Psoas muscle (tissue), 8 donors: ENCODE data around the gene TNFRSF25. TPM values are rescaled to one million over a fixed set of nuclear protein-coding genes. Genes with fewer than 3 reads are reported as not detected.
A peak's percentile ranks its signal among the peaks of the same experiment; 100 is the strongest.

Experiments used
- ATAC-seq, 4 donors: fragments of 200-7000 bp; cut with Tn5 transposase; one replicate each; pipeline ENCODE4 v1.9.1; 2020; ENCODE audit warnings: moderate library complexity in 3 of 4, mild to moderate bottlenecking in 2 of 4
- DNase-seq, 2 donors: peaks; one replicate each; pipeline ENCODE4 v3.0.0-alpha.2; 2020
- H3K27ac ChIP-seq: fragments of 200-600 bp; one replicate; pipeline ENCODE4 v1.8.0; 2022
- H3K27me3 ChIP-seq, 3 donors: fragments of 200-600 bp in 1 of 3; one replicate each; pipeline versions ENCODE4 v1.6.1 to v1.8.0; 2013 to 2022; ENCODE audit warnings: low read length in 2 of 3, mild to moderate bottlenecking in 2 of 3, moderate library complexity in 1 of 3; ENCODE audit not compliant: insufficient read depth in 3 of 3
- H3K36me3 ChIP-seq, 2 donors: fragments of 200-600 bp in 1 of 2; one replicate each; pipeline versions ENCODE4 v1.6.1 to v1.8.0; 2013 to 2022; ENCODE audit warnings: low read depth in 1 of 2, mild to moderate bottlenecking in 1 of 2, moderate library complexity in 1 of 2; ENCODE audit not compliant: insufficient read depth in 1 of 2
- H3K4me1 ChIP-seq: fragments of 200-600 bp; one replicate; pipeline ENCODE4 v1.8.0; 2022
- H3K4me3 ChIP-seq: fragments of 200-600 bp; one replicate; pipeline ENCODE4 v1.8.0; 2022; ENCODE audit warnings: mild to moderate bottlenecking
- H3K9me3 ChIP-seq: fragments of 200-600 bp; one replicate; pipeline ENCODE4 v1.8.0; 2022
- CTCF ChIP-seq: fragments of 200-600 bp; IDR thresholded peaks from one replicate; pipeline ENCODE4 v1.8.0; 2022; ENCODE audit warnings: antibody characterized with exemption
- WGBS, 3 donors: extraction: QIAGEN DNeasy Blood & Tissue Kit; methylation state at CpG; one replicate each; pipeline versions ENCODE4 v1.1.6 to v1.1.7; 2013; 5-methylcytosine and 5-hydroxymethylcytosine counted together
- intact Hi-C, 2 donors: fragments of 100-400 bp; cut with DNase I; formaldehyde crosslinking; loops; one replicate each; pipeline versions ENCODE4 v1.11.0 to v1.14.2; 2022
- polyA plus RNA-seq, 3 donors: library from polyadenylated mRNA; stranded (reverse); fragments of 200-250 nt; gene quantifications; one replicate each; pipeline ENCODE4 v1.2.3, GENCODE V29; 2013
- total RNA-seq, 4 donors: library from RNA; stranded (reverse); fragmentation: NEBNext Ultra II Directional in 2 of 4; extraction: Animal tissue kit (Norgen Biotek cat#: 25700) in 2 of 4; gene quantifications; one replicate each; pipeline versions ENCODE4 v1.2.1 to v1.2.4, GENCODE V29; 2021 to 2023
- donor health status: healthy with polysubstance abuse.
- donor health status: DM: no; HTN: no; CAD: no; lungs with moderate emphysema.
- donor health status: Bipolar disorder and iron deficiency.
- donor health status: healthy.
- donor health status: DM: yes; HTN: yes; CAD: no.
- donor health status: DM: no; HTN: no; CAD: no.
- donor health status: DM: no; HTN: no; CAD: no.
- donor health status: DM: yes; HTN: yes; CAD: no.

TNFRSF25 gene
- total and polyA plus RNA-seq, 7 donors = 1.5 to 2.7 (median 1.9) TPM

GRCh38 chr1:6424619-6425593, 41.1 kb downstream of the TNFRSF25 start, which contains the start of gene ESPN:
ESPN (plus strand) TSS chr1:6424776; CDS start chr1:6424956, 180 bp downstream.
- Histone ChIP-seq H3K4me1 (peaks cover 11% of the 10 kb centered on the region), H3K36me3 (no peaks in the 10 kb centered on the region), H3K27me3 (peaks cover 0 to 91% (median 32%) of the 10 kb centered on the region in 3 donors), H3K9me3 (no peaks in the 10 kb centered on the region), H3K27ac (no peak within 1 kb of the TSS), H3K4me3 (no peak within 1 kb of the TSS)
- WGBS, 3 donors = 5 to 9% (median 8%) methylated on average over 43 to 99 of the region's 99 CpGs
- TF ChIP-seq CTCF = no peak
- intact Hi-C loops = no loop called here
- DNase-seq (no peak), ATAC-seq (no peak)

- ATAC-seq = no peak
- no peak overlapping the region for H3K27ac ChIP-seq
- WGBS, 3 donors = 2 to 5% (median 3%) methylated on average over 31 to 35 of the region's 35 CpGs
- DNase-seq = no peak
- H3K4me3 ChIP-seq = no peak overlapping the region
- TF ChIP-seq CTCF = no peak
- intact Hi-C loops = no loop called here
- H3K4me1 ChIP-seq = peaks cover 19% of the 10 kb centered on the region
- H3K27me3 ChIP-seq = peaks cover 0 to 93% (median 38%) of the 10 kb centered on the region in 3 donors
- no peaks in the 10 kb centered on the region for H3K9me3 ChIP-seq
- H3K36me3 ChIP-seq = no peaks in the 10 kb centered on the region
These were observed 41.9 kb downstream of the TNFRSF25 start for GRCh38 chr1:6424000-6424565.

- peak; percentile 30 to 67 (median 57) for ATAC-seq
- no peak overlapping the region for H3K4me3 ChIP-seq
These were observed 42.5 kb downstream of the TNFRSF25 start for GRCh38 chr1:6423321-6423999.

GRCh38 chr1:6421266-6421665, 44.7 kb downstream of the TNFRSF25 start:
- 49 to 76% (median 74%) methylated on average over 4 of the region's 4 CpGs for WGBS, 3 donors
- no peak for TF ChIP-seq CTCF
- H3K4me3 ChIP-seq = no peak overlapping the region
- H3K9me3 ChIP-seq = no peaks in the 10 kb centered on the region
- DNase-seq = no peak
- peaks cover 21% of the 10 kb centered on the region for H3K4me1 ChIP-seq
- H3K27me3 ChIP-seq = peaks cover 0 to 97% (median 58%) of the 10 kb centered on the region in 3 donors
- no peak for ATAC-seq
- intact Hi-C loops = no loop called here
- no peaks in the 10 kb centered on the region for H3K36me3 ChIP-seq
- H3K27ac ChIP-seq = no peak overlapping the region

More at GRCh38 chr1:6423321-6423999, 42.5 kb downstream of the TNFRSF25 start:
- intact Hi-C loops = no loop called here
- Histone ChIP-seq H3K9me3 (no peaks in the 10 kb centered on the region), H3K4me1 (peaks cover 21% of the 10 kb centered on the region), H3K27ac (no peak overlapping the region), H3K36me3 (no peaks in the 10 kb centered on the region), H3K27me3 (peaks cover 0 to 95% (median 44%) of the 10 kb centered on the region in 3 donors)
- WGBS, 3 donors = 2 to 10% (median 6%) methylated on average over 19 to 24 of the region's 24 CpGs
- DNase-seq = no peak
- peak; percentile 46 for TF ChIP-seq CTCF
